ENCODE results near the gene MAST4.

Gene MAST4

GRCh38 chr5:67104859-67105258, 508.7 kb downstream of the MAST4 start:
- ChIA-PET CTCF (no interaction called here), POLR2A (ENCODE audit: low non-redundant PET) (no interaction called here)
- no peak for DNase-seq (ENCODE audit: low spot score)
- TF ChIP-seq, protein P1, sequence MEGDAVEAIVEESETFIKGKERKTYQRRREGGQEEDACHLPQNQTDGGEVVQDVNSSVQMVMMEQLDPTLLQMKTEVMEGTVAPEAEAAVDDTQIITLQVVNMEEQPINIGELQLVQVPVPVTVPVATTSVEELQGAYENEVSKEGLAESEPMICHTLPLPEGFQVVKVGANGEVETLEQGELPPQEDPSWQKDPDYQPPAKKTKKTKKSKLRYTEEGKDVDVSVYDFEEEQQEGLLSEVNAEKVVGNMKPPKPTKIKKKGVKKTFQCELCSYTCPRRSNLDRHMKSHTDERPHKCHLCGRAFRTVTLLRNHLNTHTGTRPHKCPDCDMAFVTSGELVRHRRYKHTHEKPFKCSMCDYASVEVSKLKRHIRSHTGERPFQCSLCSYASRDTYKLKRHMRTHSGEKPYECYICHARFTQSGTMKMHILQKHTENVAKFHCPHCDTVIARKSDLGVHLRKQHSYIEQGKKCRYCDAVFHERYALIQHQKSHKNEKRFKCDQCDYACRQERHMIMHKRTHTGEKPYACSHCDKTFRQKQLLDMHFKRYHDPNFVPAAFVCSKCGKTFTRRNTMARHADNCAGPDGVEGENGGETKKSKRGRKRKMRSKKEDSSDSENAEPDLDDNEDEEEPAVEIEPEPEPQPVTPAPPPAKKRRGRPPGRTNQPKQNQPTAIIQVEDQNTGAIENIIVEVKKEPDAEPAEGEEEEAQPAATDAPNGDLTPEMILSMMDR (conservative IDR thresholded peaks at IDR 0.05; ENCODE audit: low read depth), result no peak
- no peak overlapping the region for H3K27ac ChIP-seq

GRCh38 chr5:67105270-67105669, 509.1 kb downstream of the MAST4 start:
- no peak for DNase-seq (ENCODE audit: low spot score)
- CTCF ChIA-PET, result no interaction called here
- POLR2A ChIA-PET (ENCODE audit: low non-redundant PET), result no interaction called here
- TF ChIP-seq, protein P1 (conservative IDR thresholded peaks at IDR 0.05; ENCODE audit: low read depth), result no peak
- no peak overlapping the region for H3K27ac ChIP-seq

DNA sequence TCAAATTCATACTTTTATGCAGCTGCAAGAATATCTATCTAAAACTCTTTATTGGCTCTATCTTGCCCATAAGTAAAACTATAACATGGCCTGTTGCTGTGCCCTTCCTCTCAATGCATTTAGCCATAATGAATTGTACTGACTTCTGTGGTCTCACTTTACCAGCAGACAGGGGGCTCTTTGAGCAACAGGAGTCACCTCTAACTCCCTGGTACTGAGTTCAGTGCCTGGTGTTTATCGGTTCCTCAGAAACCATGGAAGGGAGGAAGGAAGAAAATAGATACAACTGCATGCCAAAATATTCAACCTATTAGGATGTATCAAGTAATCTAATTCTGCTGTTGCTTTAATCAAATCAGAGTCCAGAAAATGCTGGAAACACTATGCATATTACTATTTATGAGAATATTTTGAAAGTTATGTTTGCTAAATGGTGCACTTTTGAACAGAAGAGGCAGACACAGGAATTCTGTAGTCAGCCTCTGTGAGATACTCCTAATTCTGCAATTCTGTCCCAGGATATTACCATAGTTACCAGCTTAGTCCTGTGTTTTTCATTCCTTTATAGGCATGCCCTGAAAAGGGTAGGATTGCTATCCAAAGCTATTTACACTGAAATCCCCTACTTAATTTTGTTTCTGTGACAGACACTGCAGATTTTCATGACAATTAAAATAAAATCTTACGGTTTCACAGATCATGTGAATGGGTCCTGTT, 510.6 kb downstream of the MAST4 start:
- H3K27ac ChIP-seq, result no peak overlapping the region
- no peak for DNase-seq (ENCODE audit: low spot score)
- TF ChIP-seq, protein P1 (conservative IDR thresholded peaks at IDR 0.05; ENCODE audit: low read depth), result no peak
- ChIA-PET CTCF (no interaction called here), POLR2A (ENCODE audit: low non-redundant PET) (no interaction called here)

DNA sequence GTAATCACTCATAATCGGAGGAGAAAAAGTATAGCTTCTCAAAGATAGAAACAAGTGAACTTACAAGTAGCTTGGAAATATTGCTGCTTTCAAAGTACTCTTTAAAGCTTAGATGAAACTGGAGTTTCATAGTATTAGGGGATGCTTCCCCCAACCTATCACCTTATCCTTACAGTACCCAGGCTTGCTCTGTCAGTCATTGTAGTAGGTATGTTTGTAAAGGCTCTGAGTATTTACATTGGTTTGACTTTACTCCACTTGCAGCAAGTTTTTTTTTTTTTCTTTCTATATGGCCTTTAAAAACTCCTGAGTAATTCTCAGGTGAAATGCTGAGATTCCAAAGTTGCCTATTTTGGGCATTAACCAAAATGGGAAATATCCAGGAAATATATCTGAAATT, 515.6 kb downstream of the MAST4 start:
- no peak for DNase-seq (ENCODE audit: low spot score)
- TF ChIP-seq, protein P1 (conservative IDR thresholded peaks at IDR 0.05; ENCODE audit: low read depth), result no peak
- CTCF ChIA-PET, result interaction anchor here (0.5 kb wide), 1 partner anchor 59 kb away, joined by 7 read pairs; no protein-coding TSS in a partner anchor

GRCh38 chr5:67115246-67115645, 519.1 kb downstream of the MAST4 start:
- POLR2A ChIA-PET (ENCODE audit: low non-redundant PET), result no interaction called here
- no peak for DNase-seq (ENCODE audit: low spot score)
- CTCF ChIA-PET, result interaction anchor here (0.8 to 1.0 kb wide), 2 partner anchors 27 to 31 kb away, joined by 3 to 5 read pairs; no protein-coding TSS in a partner anchor
- TF ChIP-seq, protein P1 (conservative IDR thresholded peaks at IDR 0.05; ENCODE audit: low read depth), result no peak
- no peak overlapping the region for H3K27ac ChIP-seq

More for the DNA sequence above, 515.6 kb downstream of the MAST4 start:
- POLR2A ChIA-PET (ENCODE audit: low non-redundant PET), result no interaction called here
- H3K27ac ChIP-seq, result no peak overlapping the region

GRCh38 chr5:67115817-67116216, 519.6 kb downstream of the MAST4 start:
- H3K27ac ChIP-seq, result no peak overlapping the region
- no peak for DNase-seq (ENCODE audit: low spot score)
- CTCF ChIA-PET, result interaction anchor here (0.8 to 1.0 kb wide), 2 partner anchors 27 to 31 kb away, joined by 3 to 5 read pairs; no protein-coding TSS in a partner anchor
- POLR2A ChIA-PET (ENCODE audit: low non-redundant PET), result no interaction called here
- TF ChIP-seq, protein P1 (conservative IDR thresholded peaks at IDR 0.05; ENCODE audit: low read depth), result no peak

Data from RWPE1 (cell line).